Liver (tissue), 3 donors: Measurements from ENCODE around the gene SGK2.

Experiments used
- ATF3 ChIP-seq: IDR thresholded peaks from 2 replicates; pipeline ENCODE4 v1.6.1; 2016; ENCODE audit warnings: antibody characterized with exemption
- CTCF ChIP-seq: fragments of 150-350 bp; IDR thresholded peaks from 2 replicates; pipeline ENCODE4 v1.5.1; 2017; ENCODE audit warnings: improper control_type of control experiment, low read depth, low read length; ENCODE audit not compliant: missing input control
- GABPA ChIP-seq, 2 donors: IDR thresholded peaks in 1 of 2; conservative IDR thresholded peaks in 1 of 2; 2 replicates each; pipeline ENCODE4 v1.6.1; 2016; ENCODE audit warnings: antibody characterized with exemption in 2 of 2, mild to moderate bottlenecking in 1 of 2, moderate library complexity in 1 of 2
- JUND ChIP-seq, 2 donors: IDR thresholded peaks; 2 replicates each; pipeline ENCODE4 v1.6.1; 2016; ENCODE audit warnings: antibody characterized with exemption in 2 of 2
- RAD21 ChIP-seq, 2 donors: IDR thresholded peaks; 2 replicates each; pipeline ENCODE4 v1.6.1; 2016; ENCODE audit warnings: antibody characterized with exemption in 2 of 2, mild to moderate bottlenecking in 2 of 2
- REST ChIP-seq: IDR thresholded peaks from 2 replicates; pipeline ENCODE4 v1.6.1; 2016; ENCODE audit warnings: antibody characterized with exemption, mild to moderate bottlenecking
- RXRA ChIP-seq, 2 donors: IDR thresholded peaks; 2 replicates each; pipeline ENCODE4 v1.6.1; 2017 to 2018; ENCODE audit warnings: antibody characterized with exemption in 2 of 2, mild to moderate bottlenecking in 1 of 2
- SP1 ChIP-seq: IDR thresholded peaks from 2 replicates; pipeline ENCODE4 v1.6.1; 2018; ENCODE audit warnings: antibody characterized with exemption, mild to moderate bottlenecking
- ZBTB33 ChIP-seq: IDR thresholded peaks from 2 replicates; pipeline ENCODE4 v1.6.1; 2016; ENCODE audit warnings: antibody characterized with exemption
- donor health status: healthy.
- donor health status: healthy.

- TF ChIP-seq CTCF (no peak), RAD21 (IDR thresholded peaks at IDR 0.05) (peak in 1 of 2 donors; percentile 31), JUND (IDR thresholded peaks at IDR 0.05) (no peak), REST (no peak), ZBTB33 (no peak), SP1 (no peak), ATF3 (no peak), RXRA (IDR thresholded peaks at IDR 0.05) (no peak), GABPA (IDR thresholded peaks at IDR 0.05 in 1 of 2, conservative IDR thresholded peaks at IDR 0.05 in 1 of 2) (no peak)
These were observed 4.6 kb downstream of the SGK2 start for GRCh38 chr20:43563429-43563828.
